Peyer's patch (tissue), 4 donors: ENCODE results near the gene GPRIN3.

Experiments
- POLR2A ChIP-seq, 2 donors: fragments of 450-650 bp; IDR thresholded peaks; one replicate each; pipeline ENCODE4 v1.5.1; 2017; ENCODE audit warnings: antibody characterized with exemption in 2 of 2, mild to moderate bottlenecking in 2 of 2, moderate library complexity in 2 of 2
- TF ChIP-seq, protein P1 (sequence below), 6 experiments: fragments of 450-650 bp in 4 of 6; fragments of 200-600 bp in 2 of 6; sonication (generic) in 1 of 6; IDR thresholded peaks; one replicate each; pipeline ENCODE4 v1.5.1; 2017 to 2019; ENCODE audit warnings: antibody characterized with exemption in 6 of 6, mild to moderate bottlenecking in 3 of 6, moderate library complexity in 1 of 6

DNA sequence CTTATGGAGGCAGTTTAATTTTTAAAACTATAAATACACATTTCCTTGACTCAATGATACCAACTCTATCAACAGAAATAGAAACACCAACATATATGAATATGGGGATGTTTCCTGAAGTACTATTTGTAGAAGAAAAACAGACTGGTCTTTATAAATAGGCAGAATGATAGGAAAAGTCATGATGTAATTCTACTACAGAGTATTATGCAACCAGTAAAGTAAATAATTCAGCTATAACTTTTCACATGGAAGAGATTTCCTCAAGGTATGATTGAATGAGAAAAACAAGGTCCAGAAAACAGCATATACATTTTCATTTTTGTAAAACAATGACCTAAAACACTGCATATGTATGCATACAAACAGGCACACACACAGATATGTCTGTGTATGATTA, 56.2 kb downstream of the GPRIN3 start:
- TF ChIP-seq, protein P1, sequence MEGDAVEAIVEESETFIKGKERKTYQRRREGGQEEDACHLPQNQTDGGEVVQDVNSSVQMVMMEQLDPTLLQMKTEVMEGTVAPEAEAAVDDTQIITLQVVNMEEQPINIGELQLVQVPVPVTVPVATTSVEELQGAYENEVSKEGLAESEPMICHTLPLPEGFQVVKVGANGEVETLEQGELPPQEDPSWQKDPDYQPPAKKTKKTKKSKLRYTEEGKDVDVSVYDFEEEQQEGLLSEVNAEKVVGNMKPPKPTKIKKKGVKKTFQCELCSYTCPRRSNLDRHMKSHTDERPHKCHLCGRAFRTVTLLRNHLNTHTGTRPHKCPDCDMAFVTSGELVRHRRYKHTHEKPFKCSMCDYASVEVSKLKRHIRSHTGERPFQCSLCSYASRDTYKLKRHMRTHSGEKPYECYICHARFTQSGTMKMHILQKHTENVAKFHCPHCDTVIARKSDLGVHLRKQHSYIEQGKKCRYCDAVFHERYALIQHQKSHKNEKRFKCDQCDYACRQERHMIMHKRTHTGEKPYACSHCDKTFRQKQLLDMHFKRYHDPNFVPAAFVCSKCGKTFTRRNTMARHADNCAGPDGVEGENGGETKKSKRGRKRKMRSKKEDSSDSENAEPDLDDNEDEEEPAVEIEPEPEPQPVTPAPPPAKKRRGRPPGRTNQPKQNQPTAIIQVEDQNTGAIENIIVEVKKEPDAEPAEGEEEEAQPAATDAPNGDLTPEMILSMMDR (IDR thresholded peaks at IDR 0.05) = no peak
- no peak for TF ChIP-seq POLR2A (IDR thresholded peaks at IDR 0.05)
